Caco-2 (cell line): ENCODE measurements around the gene CACNA1B. TPM values are rescaled to one million over a fixed set of nuclear protein-coding genes. Genes with fewer than 3 reads are reported as not detected.

Experiments used
- BruUV-seq: library from RNA; stranded (reverse); fragments of 400-500 nt; replicated peaks from 2 replicates; lab custom pipeline; 2021; lab: Mats Ljungman, UMichigan
- CTCF ChIA-PET: fragments of 300-600 bp; sonication (Branson Sonifier 250); formaldehyde crosslinking; loops from one replicate; lab custom pipeline; 2022; ENCODE audit warnings: antibody characterized with exemption; lab: Charles Lee
- POLR2A ChIA-PET: fragments of 300-600 bp; sonication (Branson Sonifier 250); formaldehyde crosslinking; loops from one replicate; lab custom pipeline; 2022; ENCODE audit warnings: antibody characterized with exemption; lab: Charles Lee
- DNase-seq, 2 experiments: peaks; one replicate each; pipeline versions ENCODE4 v3.0.0 to v3.0.0-alpha.2; 2020 to 2022
- H3K27me3 ChIP-seq: replicated peaks from 2 replicates; pipeline ENCODE4 v1.6.0; 2011; ENCODE audit warnings: low read length; ENCODE audit not compliant: control insufficient read depth, insufficient read depth
- H3K36me3 ChIP-seq: 2 replicates; pipeline ENCODE4 v1.5.1; 2011; ENCODE audit warnings: low read length; ENCODE audit not compliant: control insufficient read depth, insufficient read depth
- H3K4me1 ChIP-seq: fragments of 250-450 bp; sonication (Bioruptor Pico); 2 replicates; pipeline ENCODE4 v1.5.1; 2020; ENCODE audit warnings: mild to moderate bottlenecking
- H3K4me3 ChIP-seq: 2 replicates; pipeline ENCODE4 v1.5.1; 2011; ENCODE audit warnings: low read depth, mild to moderate bottlenecking, control low read depth, low read length
- H3K9me3 ChIP-seq: fragments of 250-450 bp; sonication (Bioruptor Pico); 2 replicates; pipeline ENCODE4 v1.5.1; 2020; ENCODE audit warnings: mild to moderate bottlenecking, moderate library complexity
- H3K27ac Mint-ChIP-seq: one replicate; pipeline ENCODE4 v1.8.0; 2022; ENCODE audit warnings: mixed read lengths; ENCODE audit not compliant: unreplicated experiment
- H3K27me3 Mint-ChIP-seq: one replicate; pipeline ENCODE4 v1.8.0; 2022; ENCODE audit warnings: mixed read lengths; ENCODE audit not compliant: insufficient read depth, unreplicated experiment
- H3K36me3 Mint-ChIP-seq: one replicate; pipeline ENCODE4 v1.8.0; 2022; ENCODE audit warnings: mild to moderate bottlenecking, mixed read lengths; ENCODE audit not compliant: insufficient read depth, unreplicated experiment
- H3K4me1 Mint-ChIP-seq: one replicate; pipeline ENCODE4 v1.8.0; 2022; ENCODE audit warnings: low read depth, mixed read lengths; ENCODE audit not compliant: unreplicated experiment
- H3K4me3 Mint-ChIP-seq: one replicate; pipeline ENCODE4 v1.8.0; 2022; ENCODE audit warnings: mild to moderate bottlenecking, moderate library complexity, mixed read lengths; ENCODE audit not compliant: unreplicated experiment
- H3K9me3 Mint-ChIP-seq: one replicate; pipeline ENCODE4 v1.8.0; 2022; ENCODE audit warnings: mixed read lengths; ENCODE audit not compliant: unreplicated experiment
- intact Hi-C: fragments of 100-400 bp; cut with micrococcal nuclease; formaldehyde crosslinking; loops from one replicate; pipeline ENCODE4 v1.10.0; 2022; ENCODE audit not compliant: unreplicated experiment
- total RNA-seq: library from RNA; stranded (reverse); gene quantifications from 2 replicates; pipeline ENCODE4 v1.2.3, GENCODE V29; 2022
- TF ChIP-seq, protein P1 (sequence below), 2 experiments: fragments of 200-600 bp in 1 of 2; IDR thresholded peaks; 1 replicate in 1 of 2; 2 replicates in 1 of 2; pipeline versions ENCODE4 v1.5.1 to v1.8.0; 2011 to 2022; ENCODE audit warnings: antibody characterized with exemption in 1 of 2, control low read depth in 1 of 2, inconsistent platforms in 1 of 2, low read depth in 1 of 2, low read length in 1 of 2, mild to moderate bottlenecking in 1 of 2, moderate library complexity in 1 of 2; ENCODE audit not compliant: insufficient read depth in 1 of 2, severe bottlenecking in 1 of 2, unreplicated experiment in 1 of 2

The CACNA1B gene
- total RNA-seq, 1 experiment from 2014 or later = 0.11 TPM

DNA sequence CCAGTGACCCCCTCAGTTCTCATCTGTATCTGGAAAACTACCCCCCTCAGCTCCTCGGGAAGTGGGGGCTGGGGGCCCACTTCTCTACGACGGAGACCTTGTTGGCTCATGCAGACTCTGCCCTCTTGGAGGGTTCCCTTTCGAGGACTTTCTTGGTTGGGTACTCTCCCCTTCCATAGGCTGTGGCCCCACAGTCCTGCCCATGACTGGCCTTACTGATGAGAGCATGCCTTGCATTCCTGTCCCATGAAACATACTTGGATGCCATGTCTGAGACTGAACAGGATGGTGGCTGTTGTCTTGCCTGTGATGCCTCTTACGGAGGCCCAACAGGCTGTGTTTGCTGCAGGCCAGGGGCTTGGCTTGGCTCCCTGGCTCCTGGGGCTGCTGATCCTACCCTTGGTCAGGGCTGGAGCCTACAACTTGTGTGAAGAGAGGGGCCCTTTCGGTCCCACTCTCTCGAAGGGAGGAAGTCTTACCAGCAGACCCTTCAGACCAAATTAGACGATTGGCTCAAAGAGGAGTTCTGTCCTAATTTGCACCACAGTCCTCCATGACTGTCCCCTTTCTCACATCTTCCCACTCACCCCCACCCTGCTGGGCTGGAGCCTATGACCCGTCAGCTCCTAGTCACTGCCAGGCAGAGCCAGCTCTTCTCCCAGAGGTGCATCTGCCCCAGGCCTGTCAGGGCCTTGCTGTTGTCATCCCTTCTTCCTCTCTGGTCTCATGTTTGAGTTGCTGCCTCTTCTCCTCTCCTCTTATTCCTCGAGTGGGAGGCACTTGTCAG is 109.9 kb downstream of the CACNA1B start:
- ChIA-PET POLR2A (no interaction called here), CTCF (no interaction called here)
- Mint-ChIP-seq H3K4me3 (no peak overlapping the region), H3K36me3 (no peaks in the 10 kb centered on the region), H3K9me3 (peaks cover 10% of the 10 kb centered on the region), H3K4me1 (peaks cover 3% of the 10 kb centered on the region), H3K27me3 (peaks cover 15% of the 10 kb centered on the region), H3K27ac (no peak overlapping the region)
- Histone ChIP-seq H3K27me3 (no peaks in the 10 kb centered on the region), H3K9me3 (0 out of 2 replicates have a peak, but pooled peaks cover 3% of the 10 kb centered on the region), H3K4me3 (no peak overlapping the region), H3K4me1 (0 out of 2 replicates have a peak, but pooled peaks cover 8% of the 10 kb centered on the region), H3K36me3 (no peaks in the 10 kb centered on the region)
- intact Hi-C loops = no loop called here
- no TSS peak for BruUV-seq
- DNase-seq = no peak
- TF ChIP-seq, protein P1, sequence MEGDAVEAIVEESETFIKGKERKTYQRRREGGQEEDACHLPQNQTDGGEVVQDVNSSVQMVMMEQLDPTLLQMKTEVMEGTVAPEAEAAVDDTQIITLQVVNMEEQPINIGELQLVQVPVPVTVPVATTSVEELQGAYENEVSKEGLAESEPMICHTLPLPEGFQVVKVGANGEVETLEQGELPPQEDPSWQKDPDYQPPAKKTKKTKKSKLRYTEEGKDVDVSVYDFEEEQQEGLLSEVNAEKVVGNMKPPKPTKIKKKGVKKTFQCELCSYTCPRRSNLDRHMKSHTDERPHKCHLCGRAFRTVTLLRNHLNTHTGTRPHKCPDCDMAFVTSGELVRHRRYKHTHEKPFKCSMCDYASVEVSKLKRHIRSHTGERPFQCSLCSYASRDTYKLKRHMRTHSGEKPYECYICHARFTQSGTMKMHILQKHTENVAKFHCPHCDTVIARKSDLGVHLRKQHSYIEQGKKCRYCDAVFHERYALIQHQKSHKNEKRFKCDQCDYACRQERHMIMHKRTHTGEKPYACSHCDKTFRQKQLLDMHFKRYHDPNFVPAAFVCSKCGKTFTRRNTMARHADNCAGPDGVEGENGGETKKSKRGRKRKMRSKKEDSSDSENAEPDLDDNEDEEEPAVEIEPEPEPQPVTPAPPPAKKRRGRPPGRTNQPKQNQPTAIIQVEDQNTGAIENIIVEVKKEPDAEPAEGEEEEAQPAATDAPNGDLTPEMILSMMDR (IDR thresholded peaks at IDR 0.05; ENCODE audit: insufficient read depth in 1 of 2, low read depth in 1 of 2, low read length in 1 of 2, severe bottlenecking in 1 of 2, unreplicated experiment in 1 of 2) = no peak

DNA sequence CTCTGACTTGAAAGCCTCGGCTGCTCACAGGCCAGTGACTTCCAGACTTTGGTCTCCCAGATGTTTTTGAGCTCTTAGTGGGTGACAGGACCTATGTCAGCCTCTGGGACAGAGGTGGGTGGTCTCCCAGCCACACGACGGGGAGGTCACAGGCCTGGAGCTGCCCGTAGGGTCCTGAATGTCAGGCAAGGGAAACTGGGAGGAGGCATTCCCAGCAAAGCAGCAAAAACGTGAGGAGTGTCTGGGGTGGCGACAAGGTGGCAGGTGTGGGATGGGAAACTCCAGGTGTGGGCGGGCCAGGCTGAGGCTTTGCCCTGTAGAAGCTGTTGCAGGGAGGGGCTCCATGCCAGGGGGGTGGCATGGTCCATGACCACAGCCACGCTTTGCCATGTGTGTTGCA is 110.5 kb downstream of the CACNA1B start:
- H3K27me3 ChIP-seq = no peaks in the 10 kb centered on the region
- Mint-ChIP-seq H3K9me3 (peaks cover 10% of the 10 kb centered on the region), H3K27ac (no peak overlapping the region), H3K27me3 (peaks cover 18% of the 10 kb centered on the region), H3K4me1 (no peaks in the 10 kb centered on the region), H3K4me3 (no peak overlapping the region), H3K36me3 (no peaks in the 10 kb centered on the region)
- BruUV-seq = no TSS peak
- CTCF ChIA-PET = no interaction called here
- POLR2A ChIA-PET = no interaction called here
- H3K4me3 ChIP-seq = no peak overlapping the region
- intact Hi-C loops = no loop called here
- TF ChIP-seq, protein P1 (IDR thresholded peaks at IDR 0.05; ENCODE audit: insufficient read depth in 1 of 2, low read depth in 1 of 2, low read length in 1 of 2, severe bottlenecking in 1 of 2, unreplicated experiment in 1 of 2) = no peak
- H3K4me1 ChIP-seq = 0 out of 2 replicates have a peak, but pooled peaks cover 4% of the 10 kb centered on the region
- no peaks in the 10 kb centered on the region for H3K36me3 ChIP-seq
- no peak for DNase-seq
- H3K9me3 ChIP-seq = 0 out of 2 replicates have a peak, but pooled peaks cover 3% of the 10 kb centered on the region

DNA sequence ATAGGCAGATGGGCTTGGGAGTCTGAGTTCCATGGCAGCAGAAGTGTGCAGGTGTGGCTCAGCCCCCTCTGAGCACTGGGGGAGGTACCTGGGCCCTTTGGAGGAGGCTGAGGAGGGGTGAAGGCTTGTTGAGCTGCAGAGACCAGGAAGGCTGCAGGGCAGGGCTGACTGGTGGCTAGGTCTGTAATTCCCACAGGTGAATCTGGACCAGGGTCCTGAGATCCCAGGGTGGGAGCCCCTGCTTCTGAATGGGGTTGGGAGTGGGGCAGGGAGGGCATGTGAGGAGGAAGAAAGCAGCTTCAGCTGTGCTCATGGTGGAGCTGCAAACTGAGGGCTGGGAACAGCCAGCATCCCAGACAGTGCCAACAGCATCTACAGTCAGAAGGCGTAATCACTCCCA is 111.1 kb downstream of the CACNA1B start:
- POLR2A ChIA-PET = no interaction called here
- Histone ChIP-seq H3K9me3 (0 out of 2 replicates have a peak, but pooled peaks cover 3% of the 10 kb centered on the region), H3K4me1 (0 out of 2 replicates have a peak, but pooled peaks cover 4% of the 10 kb centered on the region), H3K27me3 (no peaks in the 10 kb centered on the region), H3K4me3 (no peak overlapping the region), H3K36me3 (no peaks in the 10 kb centered on the region)
- Mint-ChIP-seq H3K4me1 (no peaks in the 10 kb centered on the region), H3K27me3 (peaks cover 19% of the 10 kb centered on the region), H3K4me3 (no peak overlapping the region), H3K36me3 (no peaks in the 10 kb centered on the region), H3K27ac (no peak overlapping the region), H3K9me3 (peaks cover 10% of the 10 kb centered on the region)
- DNase-seq = no peak
- CTCF ChIA-PET = no interaction called here
- no TSS peak for BruUV-seq
- TF ChIP-seq, protein P1 (IDR thresholded peaks at IDR 0.05; ENCODE audit: insufficient read depth in 1 of 2, low read depth in 1 of 2, low read length in 1 of 2, severe bottlenecking in 1 of 2, unreplicated experiment in 1 of 2) = no peak
- intact Hi-C loops = no loop called here
